ENCODE data around the gene KAT6B.

The KAT6B gene

DNA sequence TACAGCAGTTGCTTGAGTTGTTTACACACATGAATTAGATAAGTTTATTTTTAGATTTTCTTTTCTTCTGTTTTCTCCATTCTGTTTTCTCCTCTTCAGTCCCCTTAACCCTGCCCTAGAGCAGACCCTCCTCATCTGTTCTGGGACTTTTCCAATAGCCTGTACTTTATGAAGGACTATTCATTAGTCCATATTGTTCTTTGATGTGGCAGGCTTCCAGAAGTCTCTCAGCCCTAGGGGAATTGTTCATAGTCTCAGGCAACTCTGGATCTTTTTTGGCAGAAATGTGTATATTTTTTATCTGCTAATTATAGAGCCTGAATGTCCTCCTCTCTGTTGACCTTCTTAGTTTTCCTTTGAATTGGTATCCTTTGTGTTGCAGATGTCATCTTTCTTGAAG is 25.4 kb downstream of the KAT6B start:
- TF ChIP-seq, protein P1, sequence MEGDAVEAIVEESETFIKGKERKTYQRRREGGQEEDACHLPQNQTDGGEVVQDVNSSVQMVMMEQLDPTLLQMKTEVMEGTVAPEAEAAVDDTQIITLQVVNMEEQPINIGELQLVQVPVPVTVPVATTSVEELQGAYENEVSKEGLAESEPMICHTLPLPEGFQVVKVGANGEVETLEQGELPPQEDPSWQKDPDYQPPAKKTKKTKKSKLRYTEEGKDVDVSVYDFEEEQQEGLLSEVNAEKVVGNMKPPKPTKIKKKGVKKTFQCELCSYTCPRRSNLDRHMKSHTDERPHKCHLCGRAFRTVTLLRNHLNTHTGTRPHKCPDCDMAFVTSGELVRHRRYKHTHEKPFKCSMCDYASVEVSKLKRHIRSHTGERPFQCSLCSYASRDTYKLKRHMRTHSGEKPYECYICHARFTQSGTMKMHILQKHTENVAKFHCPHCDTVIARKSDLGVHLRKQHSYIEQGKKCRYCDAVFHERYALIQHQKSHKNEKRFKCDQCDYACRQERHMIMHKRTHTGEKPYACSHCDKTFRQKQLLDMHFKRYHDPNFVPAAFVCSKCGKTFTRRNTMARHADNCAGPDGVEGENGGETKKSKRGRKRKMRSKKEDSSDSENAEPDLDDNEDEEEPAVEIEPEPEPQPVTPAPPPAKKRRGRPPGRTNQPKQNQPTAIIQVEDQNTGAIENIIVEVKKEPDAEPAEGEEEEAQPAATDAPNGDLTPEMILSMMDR (IDR thresholded peaks at IDR 0.05; ENCODE audit: low read depth, low read length) = no peak
- Histone ChIP-seq H3K9me3 (no peaks in the 10 kb centered on the region), H3K4me1 (peaks cover 15% of the 10 kb centered on the region; the same call in 1 of the 2 replicates), H3K36me3 (no peaks in the 10 kb centered on the region), H3K27me3 (no peaks in the 10 kb centered on the region), H3K4me3 (ENCODE audit: low read depth, low read length) (no peak overlapping the region)
- no peak for DNase-seq

DNA sequence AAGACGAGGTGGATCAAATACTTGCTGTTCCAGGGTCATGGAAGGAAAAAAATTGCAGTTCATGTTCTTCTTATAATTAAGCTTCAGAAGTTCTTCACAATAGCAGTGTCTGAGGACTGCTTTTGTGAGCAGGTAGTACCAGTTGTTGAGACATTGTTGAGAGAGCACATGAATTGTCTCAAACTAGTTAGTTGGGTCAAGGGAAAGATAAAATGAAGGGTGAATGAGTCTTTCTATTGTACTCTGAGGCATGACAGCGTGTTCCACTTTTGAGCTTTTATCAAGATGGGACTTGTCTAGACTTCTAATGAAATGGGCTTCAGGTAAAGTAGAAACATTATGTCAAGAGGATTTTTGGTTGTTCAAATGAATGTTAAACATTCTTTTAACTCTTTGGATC is 26.0 kb downstream of the KAT6B start:
- Histone ChIP-seq H3K9me3 (no peaks in the 10 kb centered on the region; the same call in 1 of the 2 replicates), H3K4me1 (peaks cover 15% of the 10 kb centered on the region; the same call in 1 of the 2 replicates), H3K27me3 (no peaks in the 10 kb centered on the region), H3K36me3 (no peaks in the 10 kb centered on the region), H3K4me3 (ENCODE audit: low read depth, low read length) (no peak overlapping the region)
- DNase-seq = no peak
- TF ChIP-seq, protein P1 (IDR thresholded peaks at IDR 0.05; ENCODE audit: low read depth, low read length) = no peak

- no peaks in the 10 kb centered on the region for H3K27me3 ChIP-seq
- no peaks in the 10 kb centered on the region for H3K36me3 ChIP-seq
- DNase-seq = no peak
- peaks cover 15% of the 10 kb centered on the region; the same call in 1 of the 2 replicates for H3K4me1 ChIP-seq
- peak overlapping the region; percentile 12; the same call in 1 of the 2 replicates for H3K4me3 ChIP-seq (ENCODE audit: low read depth, low read length)
- TF ChIP-seq, protein P1 (IDR thresholded peaks at IDR 0.05; ENCODE audit: low read depth, low read length) = no peak
- no peaks in the 10 kb centered on the region; the same call in 1 of the 2 replicates for H3K9me3 ChIP-seq
Observed at GRCh38 chr10:74854610-74855009, 28.2 kb downstream of the KAT6B start.

- Histone ChIP-seq H3K36me3 (no peaks in the 10 kb centered on the region), H3K4me3 (ENCODE audit: low read depth, low read length) (peak overlapping the region; percentile 12; the same call in 1 of the 2 replicates), H3K9me3 (no peaks in the 10 kb centered on the region; the same call in 1 of the 2 replicates), H3K27me3 (no peaks in the 10 kb centered on the region), H3K4me1 (peaks cover 15% of the 10 kb centered on the region; the same call in 1 of the 2 replicates)
- DNase-seq = peak; percentile 64
- TF ChIP-seq, protein P1 (IDR thresholded peaks at IDR 0.05; ENCODE audit: low read depth, low read length) = no peak
Observed at GRCh38 chr10:74855027-74855426, 28.6 kb downstream of the KAT6B start.

- no peak for DNase-seq
- TF ChIP-seq, protein P1 (IDR thresholded peaks at IDR 0.05; ENCODE audit: low read depth, low read length) = no peak
- no peaks in the 10 kb centered on the region for H3K36me3 ChIP-seq
- no peaks in the 10 kb centered on the region for H3K27me3 ChIP-seq
- H3K4me3 ChIP-seq (ENCODE audit: low read depth, low read length) = no peak overlapping the region
- H3K4me1 ChIP-seq = peaks cover 15% of the 10 kb centered on the region; the same call in 1 of the 2 replicates
- H3K9me3 ChIP-seq = no peaks in the 10 kb centered on the region; the same call in 1 of the 2 replicates
Observed at GRCh38 chr10:74855439-74855838, 29.0 kb downstream of the KAT6B start.

GRCh38 chr10:74856940-74857339 is 30.5 kb downstream of the KAT6B start:
- no peaks in the 10 kb centered on the region; the same call in 1 of the 2 replicates for H3K9me3 ChIP-seq
- no peaks in the 10 kb centered on the region for H3K27me3 ChIP-seq
- no peak overlapping the region for H3K4me3 ChIP-seq (ENCODE audit: low read depth, low read length)
- H3K36me3 ChIP-seq = no peaks in the 10 kb centered on the region
- no peak for DNase-seq
- H3K4me1 ChIP-seq = peaks cover 10% of the 10 kb centered on the region; the same call in 1 of the 2 replicates
- TF ChIP-seq, protein P1 (IDR thresholded peaks at IDR 0.05; ENCODE audit: low read depth, low read length) = no peak

All from BE2C (cell line).